GM18505 (cell line): Measurements from ENCODE around the gene NSRP1.
"Not testable (repeated sequence)": the region's sequence is repeated elsewhere in the genome, so short reads cannot be mapped to it uniquely, and the experiment has no call there.

Experiments
- ATAC-seq: cut with Tn5 transposase; IDR thresholded peaks from one replicate; pipeline ENCODE4 v1.9.1; 2021; ENCODE audit not compliant: unreplicated experiment
- POLR2A ChIP-seq: IDR thresholded peaks from 4 replicates; pipeline ENCODE4 v1.6.1; 2011; ENCODE audit warnings: borderline replicate concordance; ENCODE audit not compliant: insufficient read depth, insufficient read length; ENCODE audit errors: extremely low read depth

Gene NSRP1

DNA sequence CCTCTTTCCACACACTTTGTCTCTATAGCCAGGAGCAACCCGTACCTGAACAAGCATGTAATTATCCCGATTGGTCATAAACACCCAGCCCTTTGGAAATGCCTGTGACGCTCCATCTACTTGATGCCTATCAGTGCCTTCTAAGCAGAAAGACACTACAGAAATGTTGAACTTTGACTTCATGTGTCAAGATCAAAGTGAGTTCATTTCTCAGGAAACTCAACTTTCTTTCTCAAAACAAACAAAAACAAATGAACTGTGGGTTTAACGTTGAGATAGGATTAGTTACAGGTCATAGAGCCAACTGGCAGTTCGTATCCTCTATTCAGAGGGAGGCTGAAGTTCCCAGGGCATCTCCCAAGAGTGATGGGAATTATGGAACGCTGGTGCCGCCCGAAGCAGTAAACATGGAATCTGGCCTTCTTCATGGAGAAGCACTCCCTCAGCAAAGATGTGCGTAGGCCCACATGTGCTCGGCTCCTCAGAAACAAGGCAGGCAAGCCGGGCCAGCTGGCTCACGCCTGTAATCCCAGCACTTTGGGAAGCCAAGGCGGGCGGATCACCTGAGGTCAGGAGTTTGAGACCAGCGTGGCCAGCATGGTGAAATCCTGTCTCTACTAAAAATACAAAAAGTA is 109.4 kb downstream of the NSRP1 start:
- ATAC-seq: no peak
- TF ChIP-seq POLR2A: no peak

GRCh38 chr17:30226878-30227277 is 110.3 kb downstream of the NSRP1 start:
- ATAC-seq: no peak
- no peak for TF ChIP-seq POLR2A

GRCh38 chr17:30228011-30228410 is 111.4 kb downstream of the NSRP1 start:
- ATAC-seq: no peak
- TF ChIP-seq POLR2A: no peak

DNA sequence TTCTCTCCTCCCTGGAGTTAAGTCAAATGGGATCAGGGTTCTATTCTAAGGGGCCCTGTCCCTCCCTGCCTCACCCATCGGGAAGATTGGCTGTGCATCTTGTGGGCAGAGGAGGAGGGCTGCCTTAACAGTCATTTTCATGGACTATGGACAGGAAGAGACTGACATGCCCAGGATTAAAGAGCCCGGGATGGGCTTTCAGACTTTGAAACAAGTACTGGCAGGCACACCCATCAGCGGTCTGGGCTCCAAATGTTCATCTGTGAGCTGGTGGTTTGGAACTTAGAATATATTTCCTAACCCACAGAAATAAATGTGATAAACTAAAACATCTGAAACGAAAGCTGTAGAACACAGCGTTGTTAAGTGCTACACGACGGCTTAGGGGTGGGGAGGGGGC is 112.4 kb downstream of the NSRP1 start:
- no peak for ATAC-seq
- no peak for TF ChIP-seq POLR2A

- not testable (repeated sequence) for ATAC-seq
Observed at GRCh38 chr17:30230009-30230408, 113.4 kb downstream of the NSRP1 start.

DNA sequence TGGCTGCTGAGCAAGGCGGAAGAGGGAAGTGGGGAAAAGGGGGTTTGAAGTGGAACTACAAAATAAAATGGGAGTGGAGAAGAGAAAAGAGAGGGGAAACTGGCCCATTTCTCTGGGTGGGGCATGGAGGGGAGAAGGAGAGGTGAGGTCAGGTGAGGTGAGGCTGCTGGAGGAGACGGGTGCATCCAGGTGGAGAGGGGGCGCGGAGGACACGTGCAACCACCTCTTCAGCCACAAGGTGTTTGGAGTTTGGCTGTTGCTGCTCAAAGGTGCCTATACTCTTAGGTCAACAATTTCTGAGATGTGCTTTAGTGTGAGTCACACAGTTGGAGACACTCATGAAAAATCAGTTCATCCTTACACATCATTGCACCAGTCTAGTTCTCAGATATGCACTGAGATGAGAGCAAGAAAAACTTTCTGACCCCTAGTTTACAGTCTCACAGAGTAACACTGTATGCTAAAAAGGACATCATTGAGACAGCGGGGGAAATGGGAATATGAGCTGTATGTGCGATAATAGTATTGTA is 114.0 kb downstream of the NSRP1 start:
- TF ChIP-seq POLR2A: no peak
- no peak for ATAC-seq

GRCh38 chr17:30232015-30232823 is 115.6 kb downstream of the NSRP1 start:
- no peak for TF ChIP-seq POLR2A

DNA sequence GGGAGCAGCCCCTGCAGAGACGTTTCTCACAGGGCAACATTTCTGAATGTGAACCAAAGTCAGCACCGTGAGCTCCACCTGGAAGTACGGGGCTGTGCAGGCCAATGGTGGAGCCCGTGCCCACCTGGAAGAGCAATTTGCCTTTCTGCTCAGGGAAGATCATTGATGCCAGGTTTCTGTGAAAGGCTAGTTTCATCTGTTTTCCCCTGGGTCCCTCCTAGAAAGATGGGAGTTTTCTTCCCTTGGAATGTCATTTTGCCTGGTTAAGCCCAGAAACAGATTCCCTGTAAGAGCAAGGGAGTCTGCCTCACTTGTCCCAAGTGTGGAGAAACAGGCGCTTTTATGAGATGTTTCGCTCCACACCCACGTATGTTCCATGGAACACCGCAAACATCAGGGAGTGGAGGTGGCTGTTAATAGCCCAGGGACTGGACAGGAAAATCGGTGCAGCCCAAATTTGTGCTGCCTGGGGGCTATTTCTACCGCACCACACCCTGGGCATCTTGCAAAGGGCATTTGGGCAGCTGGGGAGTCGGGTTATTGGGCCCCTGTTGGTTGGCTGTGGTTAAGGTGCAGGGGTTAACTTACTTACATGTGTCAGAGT is 116.3 kb downstream of the NSRP1 start:
- no peak for TF ChIP-seq POLR2A
- ATAC-seq: no peak

More at GRCh38 chr17:30232015-30232823, 115.6 kb downstream of the NSRP1 start:
- no peak for ATAC-seq

DNA sequence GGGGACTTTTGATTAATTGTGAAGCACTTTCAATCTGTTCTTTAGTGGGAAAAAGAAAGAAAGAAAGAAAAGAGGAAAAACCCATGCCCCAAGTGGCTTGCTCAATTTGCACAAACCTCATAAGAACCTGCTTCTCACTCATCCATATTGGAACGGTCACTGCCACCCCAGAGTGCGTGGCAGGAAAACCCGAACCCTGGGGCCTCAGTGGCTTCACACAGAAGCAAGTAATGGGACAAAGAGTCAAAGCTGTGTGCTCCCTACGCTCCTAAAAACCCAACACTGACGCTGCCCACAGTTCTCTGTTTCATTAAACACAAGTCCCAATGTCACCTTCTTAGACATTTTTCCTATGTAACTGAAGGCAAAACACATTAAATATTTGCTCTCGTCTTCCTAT is 117.7 kb downstream of the NSRP1 start:
- no peak for ATAC-seq
- no peak for TF ChIP-seq POLR2A

- no peak for ATAC-seq
- no peak for TF ChIP-seq POLR2A
Observed at GRCh38 chr17:30234964-30235363, 118.3 kb downstream of the NSRP1 start.

- TF ChIP-seq POLR2A: no peak
- ATAC-seq: no peak
Observed at GRCh38 chr17:30235386-30236296, 119.0 kb downstream of the NSRP1 start, which contains the start of gene SLC6A4. Gene SLC6A4 (minus strand): TSS chr17:30235697. CDS start chr17:30221958, 13,739 bp downstream.
